ENCODE measurements around the gene SLC24A4.

Gene SLC24A4

DNA sequence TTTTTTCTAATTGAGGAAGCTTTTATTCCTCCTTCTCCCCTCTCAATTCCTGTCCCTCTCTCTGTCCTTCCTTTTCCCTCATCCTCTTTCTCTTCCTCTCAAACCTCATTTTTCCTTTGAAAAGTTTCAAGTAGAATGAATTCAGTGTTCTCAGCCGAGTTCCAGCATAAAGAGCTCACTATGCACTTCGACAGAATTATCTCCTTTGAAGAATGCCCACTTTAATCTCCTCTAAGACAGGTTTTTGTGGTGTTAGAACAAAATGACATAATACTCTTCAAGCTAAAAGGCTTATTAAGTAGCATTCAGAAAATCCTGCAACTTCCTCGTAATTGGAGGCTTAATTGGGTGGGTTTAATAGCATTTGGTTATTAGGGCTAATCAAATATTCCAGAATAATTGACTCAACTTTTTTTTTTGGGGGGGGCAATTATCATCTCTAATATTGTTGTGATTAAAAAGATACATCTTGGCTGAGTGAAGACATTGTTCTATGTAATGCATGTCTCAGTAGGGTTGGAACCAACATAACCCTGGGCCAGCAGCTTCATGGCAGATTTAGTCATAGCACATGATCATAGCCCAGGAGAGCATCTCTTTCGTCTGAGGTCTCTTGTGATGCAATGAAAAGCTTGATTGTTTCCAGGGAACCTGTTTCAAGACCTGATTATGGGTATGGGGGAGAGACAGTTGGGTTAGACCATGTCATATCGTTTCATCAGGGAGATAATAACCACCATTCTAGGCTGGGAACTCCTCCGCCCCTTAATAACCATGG lies 25.0 kb upstream of the SLC24A4 start:
- POLR2A ChIA-PET, result no interaction called here
- H3K36me3 ChIP-seq (ENCODE audit: control insufficient read depth in 2 of 2, insufficient read depth in 1 of 2, low read length in 2 of 2), result no peaks in the 10 kb centered on the region

DNA sequence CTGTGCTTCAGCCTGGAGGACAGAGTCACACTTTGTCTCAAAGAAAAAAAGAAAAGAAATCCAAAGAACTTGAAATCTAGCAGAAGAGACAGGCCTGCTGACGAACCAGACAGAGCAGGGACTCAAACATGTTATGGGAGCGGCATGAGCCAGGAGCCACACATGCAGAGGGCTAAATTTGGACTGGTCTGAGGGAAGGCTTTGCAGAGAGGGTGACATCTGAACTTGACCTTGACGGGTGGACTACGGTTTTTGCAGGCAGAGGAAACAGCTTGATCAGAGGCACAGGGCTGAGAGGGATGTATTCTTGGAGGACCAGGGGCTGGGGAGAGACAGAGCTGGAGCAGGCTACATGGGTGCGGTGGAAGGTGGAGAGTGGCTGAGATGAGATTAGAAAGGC lies 20.5 kb upstream of the SLC24A4 start:
- H3K4me1 ChIP-seq (ENCODE audit: control insufficient read depth, insufficient read depth, low read length), result no peaks in the 10 kb centered on the region
- no peaks in the 10 kb centered on the region for H3K9me3 ChIP-seq (ENCODE audit: control insufficient read depth, insufficient read depth, low read depth, low read length)
- POLR2A ChIA-PET, result no interaction called here
- no peaks in the 10 kb centered on the region for H3K36me3 ChIP-seq (ENCODE audit: control insufficient read depth in 2 of 2, insufficient read depth in 1 of 2, low read length in 2 of 2)
- CTCF ChIA-PET, result no interaction called here
- TF ChIP-seq SCRT1 (tag by site-specific recombination; IDR thresholded peaks at IDR 0.05; ENCODE audit: borderline replicate concordance) (no peak), ZNF341 (tag by site-specific recombination; IDR thresholded peaks at IDR 0.05; ENCODE audit: low read depth) (no peak), GLI2 (tag by site-specific recombination; IDR thresholded peaks at IDR 0.05; ENCODE audit: borderline replicate concordance, low read depth) (no peak)
- H3K4me3 ChIP-seq (ENCODE audit: low read depth, low read length), result no peak overlapping the region
- H3K27ac ChIP-seq (ENCODE audit: extremely low read depth, low read depth, low read length), result no peak overlapping the region

More for the DNA sequence above, 25.0 kb upstream of the SLC24A4 start:
- no peak overlapping the region for H3K27ac ChIP-seq (ENCODE audit: extremely low read depth, low read depth, low read length)
- no peak overlapping the region for H3K4me3 ChIP-seq (ENCODE audit: low read depth, low read length)
- H3K4me1 ChIP-seq (ENCODE audit: control insufficient read depth, insufficient read depth, low read length), result no peaks in the 10 kb centered on the region
- CTCF ChIA-PET, result no interaction called here
- no peaks in the 10 kb centered on the region for H3K9me3 ChIP-seq (ENCODE audit: control insufficient read depth, insufficient read depth, low read depth, low read length)
- no peak for TF ChIP-seq ZNF274 (IDR thresholded peaks at IDR 0.05; ENCODE audit: low read length)
- no peak for TF ChIP-seq ZNF274 (tag by site-specific recombination; IDR thresholded peaks at IDR 0.05; ENCODE audit: borderline replicate concordance)
- TF ChIP-seq, protein P1, sequence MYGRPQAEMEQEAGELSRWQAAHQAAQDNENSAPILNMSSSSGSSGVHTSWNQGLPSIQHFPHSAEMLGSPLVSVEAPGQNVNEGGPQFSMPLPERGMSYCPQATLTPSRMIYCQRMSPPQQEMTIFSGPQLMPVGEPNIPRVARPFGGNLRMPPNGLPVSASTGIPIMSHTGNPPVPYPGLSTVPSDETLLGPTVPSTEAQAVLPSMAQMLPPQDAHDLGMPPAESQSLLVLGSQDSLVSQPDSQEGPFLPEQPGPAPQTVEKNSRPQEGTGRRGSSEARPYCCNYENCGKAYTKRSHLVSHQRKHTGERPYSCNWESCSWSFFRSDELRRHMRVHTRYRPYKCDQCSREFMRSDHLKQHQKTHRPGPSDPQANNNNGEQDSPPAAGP (tag by site-specific recombination; IDR thresholded peaks at IDR 0.05), result no peak
- TF ChIP-seq ZNF394 (tag by site-specific recombination; IDR thresholded peaks at IDR 0.05; ENCODE audit: borderline replicate concordance), result no peak
- TF ChIP-seq, protein P2, sequence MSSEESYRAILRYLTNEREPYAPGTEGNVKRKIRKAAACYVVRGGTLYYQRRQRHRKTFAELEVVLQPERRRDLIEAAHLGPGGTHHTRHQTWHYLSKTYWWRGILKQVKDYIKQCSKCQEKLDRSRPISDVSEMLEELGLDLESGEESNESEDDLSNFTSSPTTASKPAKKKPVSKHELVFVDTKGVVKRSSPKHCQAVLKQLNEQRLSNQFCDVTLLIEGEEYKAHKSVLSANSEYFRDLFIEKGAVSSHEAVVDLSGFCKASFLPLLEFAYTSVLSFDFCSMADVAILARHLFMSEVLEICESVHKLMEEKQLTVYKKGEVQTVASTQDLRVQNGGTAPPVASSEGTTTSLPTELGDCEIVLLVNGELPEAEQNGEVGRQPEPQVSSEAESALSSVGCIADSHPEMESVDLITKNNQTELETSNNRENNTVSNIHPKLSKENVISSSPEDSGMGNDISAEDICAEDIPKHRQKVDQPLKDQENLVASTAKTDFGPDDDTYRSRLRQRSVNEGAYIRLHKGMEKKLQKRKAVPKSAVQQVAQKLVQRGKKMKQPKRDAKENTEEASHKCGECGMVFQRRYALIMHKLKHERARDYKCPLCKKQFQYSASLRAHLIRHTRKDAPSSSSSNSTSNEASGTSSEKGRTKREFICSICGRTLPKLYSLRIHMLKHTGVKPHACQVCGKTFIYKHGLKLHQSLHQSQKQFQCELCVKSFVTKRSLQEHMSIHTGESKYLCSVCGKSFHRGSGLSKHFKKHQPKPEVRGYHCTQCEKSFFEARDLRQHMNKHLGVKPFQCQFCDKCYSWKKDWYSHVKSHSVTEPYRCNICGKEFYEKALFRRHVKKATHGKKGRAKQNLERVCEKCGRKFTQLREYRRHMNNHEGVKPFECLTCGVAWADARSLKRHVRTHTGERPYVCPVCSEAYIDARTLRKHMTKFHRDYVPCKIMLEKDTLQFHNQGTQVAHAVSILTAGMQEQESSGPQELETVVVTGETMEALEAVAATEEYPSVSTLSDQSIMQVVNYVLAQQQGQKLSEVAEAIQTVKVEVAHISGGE (tag by site-specific recombination; conservative IDR thresholded peaks at IDR 0.05; ENCODE audit: low read depth), result no peak
- no peak for TF ChIP-seq ZNF184 (tag by site-specific recombination; IDR thresholded peaks at IDR 0.05)
- no peak for TF ChIP-seq MYNN (tag by site-specific recombination; IDR thresholded peaks at IDR 0.05; ENCODE audit: borderline replicate concordance)
- no peak for TF ChIP-seq ZNF132 (tag by site-specific recombination; IDR thresholded peaks at IDR 0.05; ENCODE audit: borderline replicate concordance)
- no peak for TF ChIP-seq KLF1 (tag by site-specific recombination; IDR thresholded peaks at IDR 0.05)
- TF ChIP-seq, protein P3, sequence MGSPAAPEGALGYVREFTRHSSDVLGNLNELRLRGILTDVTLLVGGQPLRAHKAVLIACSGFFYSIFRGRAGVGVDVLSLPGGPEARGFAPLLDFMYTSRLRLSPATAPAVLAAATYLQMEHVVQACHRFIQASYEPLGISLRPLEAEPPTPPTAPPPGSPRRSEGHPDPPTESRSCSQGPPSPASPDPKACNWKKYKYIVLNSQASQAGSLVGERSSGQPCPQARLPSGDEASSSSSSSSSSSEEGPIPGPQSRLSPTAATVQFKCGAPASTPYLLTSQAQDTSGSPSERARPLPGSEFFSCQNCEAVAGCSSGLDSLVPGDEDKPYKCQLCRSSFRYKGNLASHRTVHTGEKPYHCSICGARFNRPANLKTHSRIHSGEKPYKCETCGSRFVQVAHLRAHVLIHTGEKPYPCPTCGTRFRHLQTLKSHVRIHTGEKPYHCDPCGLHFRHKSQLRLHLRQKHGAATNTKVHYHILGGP (tag by site-specific recombination; IDR thresholded peaks at IDR 0.05), result no peak
- no peak for TF ChIP-seq SETDB1 (IDR thresholded peaks at IDR 0.05; ENCODE audit: insufficient read length, low read length)
- TF ChIP-seq SCRT2 (tag by site-specific recombination; IDR thresholded peaks at IDR 0.05), result no peak
- no peak for TF ChIP-seq ZFHX2 (tag by site-specific recombination; conservative IDR thresholded peaks at IDR 0.05)
- TF ChIP-seq, protein P4, sequence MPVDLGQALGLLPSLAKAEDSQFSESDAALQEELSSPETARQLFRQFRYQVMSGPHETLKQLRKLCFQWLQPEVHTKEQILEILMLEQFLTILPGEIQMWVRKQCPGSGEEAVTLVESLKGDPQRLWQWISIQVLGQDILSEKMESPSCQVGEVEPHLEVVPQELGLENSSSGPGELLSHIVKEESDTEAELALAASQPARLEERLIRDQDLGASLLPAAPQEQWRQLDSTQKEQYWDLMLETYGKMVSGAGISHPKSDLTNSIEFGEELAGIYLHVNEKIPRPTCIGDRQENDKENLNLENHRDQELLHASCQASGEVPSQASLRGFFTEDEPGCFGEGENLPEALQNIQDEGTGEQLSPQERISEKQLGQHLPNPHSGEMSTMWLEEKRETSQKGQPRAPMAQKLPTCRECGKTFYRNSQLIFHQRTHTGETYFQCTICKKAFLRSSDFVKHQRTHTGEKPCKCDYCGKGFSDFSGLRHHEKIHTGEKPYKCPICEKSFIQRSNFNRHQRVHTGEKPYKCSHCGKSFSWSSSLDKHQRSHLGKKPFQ (tag by site-specific recombination; IDR thresholded peaks at IDR 0.05), result no peak
- TF ChIP-seq ZNF266 (tag by site-specific recombination; IDR thresholded peaks at IDR 0.05; ENCODE audit: low read depth), result no peak

All from HEK293 (cell line).